KMS-11 (cell line): ENCODE results near the gene CALR3.
"Not testable (repeated sequence)": the region's sequence is repeated elsewhere in the genome, so short reads cannot be mapped to it uniquely, and the experiment has no call there.

Experiments used
- H2AFZ ChIP-seq: fragments of 200-600 bp; sonication (generic); 2 replicates; pipeline ENCODE4 v1.6.1; 2016; ENCODE audit warnings: antibody characterized with exemption, mixed run types, low read depth
- H3K27ac ChIP-seq: fragments of 200-600 bp; sonication (generic); 2 replicates; pipeline ENCODE4 v1.6.1; 2016; ENCODE audit warnings: mild to moderate bottlenecking, mixed run types
- H3K27me3 ChIP-seq: fragments of 200-600 bp; sonication (generic); 2 replicates; pipeline ENCODE4 v1.6.1; 2017; ENCODE audit warnings: mild to moderate bottlenecking, low read depth, mixed run types, moderate library complexity; ENCODE audit not compliant: insufficient read depth
- H3K36me3 ChIP-seq: fragments of 200-600 bp; sonication (generic); 2 replicates; pipeline ENCODE4 v1.6.1; 2017; ENCODE audit warnings: mild to moderate bottlenecking, mixed run types; ENCODE audit not compliant: insufficient read depth
- H3K4me1 ChIP-seq: fragments of 200-600 bp; sonication (generic); 2 replicates; pipeline ENCODE4 v1.6.1; 2016; ENCODE audit warnings: mild to moderate bottlenecking, low read depth, mixed run types; ENCODE audit not compliant: poor library complexity, severe bottlenecking
- H3K4me2 ChIP-seq: fragments of 200-600 bp; sonication (generic); 2 replicates; pipeline ENCODE4 v1.7.0; 2016; ENCODE audit warnings: mild to moderate bottlenecking, mixed run types
- H3K4me3 ChIP-seq: fragments of 200-600 bp; sonication (generic); IDR thresholded peaks from 2 replicates; pipeline ENCODE4 v1.6.1; 2017; ENCODE audit warnings: low read depth, low read length, mixed read lengths; ENCODE audit not compliant: insufficient read depth
- H3K79me2 ChIP-seq: fragments of 200-600 bp; sonication (generic); 2 replicates; pipeline ENCODE4 v1.6.1; 2016; ENCODE audit warnings: low read depth, mixed run types; ENCODE audit not compliant: insufficient read depth
- H3K9ac ChIP-seq: fragments of 200-600 bp; sonication (generic); 2 replicates; pipeline ENCODE4 v1.6.1; 2016; ENCODE audit warnings: mild to moderate bottlenecking, mixed run types
- H4K20me1 ChIP-seq: fragments of 200-600 bp; sonication (generic); 2 replicates; pipeline ENCODE4 v1.6.1; 2016; ENCODE audit warnings: mild to moderate bottlenecking, mixed run types; ENCODE audit not compliant: insufficient read depth
- CTCF ChIP-seq: fragments of 200-600 bp; sonication (generic); conservative IDR thresholded peaks from 2 replicates; pipeline ENCODE4 v1.6.1; 2017; ENCODE audit warnings: low read depth, mild to moderate bottlenecking, antibody characterized with exemption, low read length, moderate library complexity, mixed read lengths

CALR3 gene

GRCh38 chr19:16470911-16471811 is 24.8 kb downstream of the CALR3 start:
- Histone ChIP-seq H3K9ac (peak overlapping the region; percentile 55; the same call in 1 of the 2 replicates), H4K20me1 (peaks cover 12% of the 10 kb centered on the region; the same call in 1 of the 2 replicates), H3K27ac (no peak overlapping the region), H3K4me2 (peak overlapping the region; percentile 88), H3K79me2 (peaks cover 49% of the 10 kb centered on the region), H3K27me3 (no peaks in the 10 kb centered on the region), H3K4me3 (no peak overlapping the region), H2AFZ (peak overlapping the region; percentile 26), H3K4me1 (peaks cover 28% of the 10 kb centered on the region), H3K36me3 (no peaks in the 10 kb centered on the region)
- TF ChIP-seq CTCF = no peak

GRCh38 chr19:16470541-16470910 is 25.4 kb downstream of the CALR3 start:
- Histone ChIP-seq H4K20me1 (peaks cover 12% of the 10 kb centered on the region; the same call in 1 of the 2 replicates), H3K4me3 (no peak overlapping the region), H3K9ac (peak overlapping the region; percentile 55; the same call in 1 of the 2 replicates), H3K4me2 (peak overlapping the region; percentile 88), H2AFZ (no peak overlapping the region), H3K36me3 (no peaks in the 10 kb centered on the region), H3K27ac (no peak overlapping the region), H3K27me3 (no peaks in the 10 kb centered on the region), H3K4me1 (peaks cover 28% of the 10 kb centered on the region), H3K79me2 (peaks cover 56% of the 10 kb centered on the region)
- TF ChIP-seq CTCF = no peak

GRCh38 chr19:16467581-16467980 is 28.4 kb downstream of the CALR3 start:
- H3K4me2 ChIP-seq = no peak overlapping the region
- H3K4me3 ChIP-seq = no peak overlapping the region
- TF ChIP-seq CTCF = no peak
- no peaks in the 10 kb centered on the region for H3K27me3 ChIP-seq
- peaks cover 18% of the 10 kb centered on the region for H4K20me1 ChIP-seq
- no peaks in the 10 kb centered on the region for H3K36me3 ChIP-seq
- peaks cover 85% of the 10 kb centered on the region for H3K79me2 ChIP-seq
- H3K4me1 ChIP-seq = peaks cover 40% of the 10 kb centered on the region
- no peak overlapping the region for H3K27ac ChIP-seq
- no peak overlapping the region for H2AFZ ChIP-seq
- no peak overlapping the region for H3K9ac ChIP-seq

- H3K4me1 ChIP-seq = peaks cover 36% of the 10 kb centered on the region
- not testable (repeated sequence) for H3K27ac ChIP-seq, H3K27me3 ChIP-seq, H3K4me2 ChIP-seq, H3K9ac ChIP-seq, H2AFZ ChIP-seq, H3K36me3 ChIP-seq, H3K4me3 ChIP-seq
- peaks cover 92% of the 10 kb centered on the region for H3K79me2 ChIP-seq
- H4K20me1 ChIP-seq = peaks cover 18% of the 10 kb centered on the region
Measured at GRCh38 chr19:16466802-16467427, 29.1 kb downstream of the CALR3 start.
